Measurements from ENCODE around the gene DVL3. TPM values are rescaled to one million over a fixed set of nuclear protein-coding genes. Genes with fewer than 3 reads are reported as not detected.

The DVL3 gene
- total and polyA plus RNA-seq, 2 experiments from 2014 or later = 25.6 to 55.5 TPM

DNA sequence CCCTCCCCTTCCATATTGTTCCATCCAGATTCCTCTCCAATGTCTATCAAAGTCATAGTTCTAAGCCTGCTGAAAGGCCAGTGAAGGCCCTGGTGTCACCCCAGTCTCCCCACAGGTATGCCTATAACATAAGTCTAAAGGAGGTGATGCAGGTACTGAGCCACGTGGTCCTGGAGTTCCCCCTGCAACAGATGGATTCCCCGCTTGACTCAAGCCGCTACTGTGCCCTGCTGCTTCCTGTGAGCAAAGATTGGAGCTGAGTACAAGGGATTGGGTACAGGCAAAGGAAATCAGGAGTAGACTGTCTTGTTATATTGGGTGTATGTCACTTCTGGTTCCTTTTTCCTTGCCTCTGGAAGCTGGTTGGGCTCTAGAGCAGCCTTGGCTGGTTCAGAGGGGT, 11.8 kb upstream of the DVL3 start:
- H3K27ac ChIP-seq (ENCODE audit: low read depth) = no peak overlapping the region
- H2AFZ ChIP-seq = no peak overlapping the region
- H3K79me2 ChIP-seq (replicated peaks; ENCODE audit: insufficient read depth) = peaks cover 7% of the 10 kb centered on the region
- Mint-ChIP-seq H3K36me3 (ENCODE audit: low read depth) (peaks cover 58% of the 10 kb centered on the region), H3K27me3 (ENCODE audit: insufficient read depth, low read depth, poor library complexity) (peaks cover 4% of the 10 kb centered on the region), H3K4me3 (no peak overlapping the region), H3K9me3 (no peaks in the 10 kb centered on the region), H3K27ac (no peak overlapping the region), H3K4me1 (no peaks in the 10 kb centered on the region)
- DNase-seq (ENCODE audit: low spot score) (no peak), ATAC-seq (no peak)
- no peak overlapping the region for H3K4me3 ChIP-seq
- H3K36me3 ChIP-seq (ENCODE audit: insufficient read depth) = peaks cover 10% of the 10 kb centered on the region
- H4K20me1 ChIP-seq (replicated peaks; ENCODE audit: insufficient read depth) = peaks cover 4% of the 10 kb centered on the region
- no peaks in the 10 kb centered on the region for H3F3A ChIP-seq (replicated peaks; ENCODE audit: low read depth)
- H3K9me2 ChIP-seq (ENCODE audit: insufficient read depth) = no peaks in the 10 kb centered on the region
- no peaks in the 10 kb centered on the region for H3K4me1 ChIP-seq (ENCODE audit: insufficient read depth)
- H3K27me3 ChIP-seq (ENCODE audit: insufficient read depth) = no peaks in the 10 kb centered on the region
- no peak overlapping the region for H3K4me2 ChIP-seq
- no peak for TF ChIP-seq EZH2 (IDR thresholded peaks at IDR 0.05; ENCODE audit: low read depth, unreplicated experiment)
- TF ChIP-seq, protein P1, sequence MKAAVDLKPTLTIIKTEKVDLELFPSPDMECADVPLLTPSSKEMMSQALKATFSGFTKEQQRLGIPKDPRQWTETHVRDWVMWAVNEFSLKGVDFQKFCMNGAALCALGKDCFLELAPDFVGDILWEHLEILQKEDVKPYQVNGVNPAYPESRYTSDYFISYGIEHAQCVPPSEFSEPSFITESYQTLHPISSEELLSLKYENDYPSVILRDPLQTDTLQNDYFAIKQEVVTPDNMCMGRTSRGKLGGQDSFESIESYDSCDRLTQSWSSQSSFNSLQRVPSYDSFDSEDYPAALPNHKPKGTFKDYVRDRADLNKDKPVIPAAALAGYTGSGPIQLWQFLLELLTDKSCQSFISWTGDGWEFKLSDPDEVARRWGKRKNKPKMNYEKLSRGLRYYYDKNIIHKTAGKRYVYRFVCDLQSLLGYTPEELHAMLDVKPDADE (IDR thresholded peaks at IDR 0.05) = no peak
- no peak for TF ChIP-seq ZNF331 (CRISPR knock-in tag; IDR thresholded peaks at IDR 0.05; ENCODE audit: low read depth)
- TF ChIP-seq, protein P2, sequence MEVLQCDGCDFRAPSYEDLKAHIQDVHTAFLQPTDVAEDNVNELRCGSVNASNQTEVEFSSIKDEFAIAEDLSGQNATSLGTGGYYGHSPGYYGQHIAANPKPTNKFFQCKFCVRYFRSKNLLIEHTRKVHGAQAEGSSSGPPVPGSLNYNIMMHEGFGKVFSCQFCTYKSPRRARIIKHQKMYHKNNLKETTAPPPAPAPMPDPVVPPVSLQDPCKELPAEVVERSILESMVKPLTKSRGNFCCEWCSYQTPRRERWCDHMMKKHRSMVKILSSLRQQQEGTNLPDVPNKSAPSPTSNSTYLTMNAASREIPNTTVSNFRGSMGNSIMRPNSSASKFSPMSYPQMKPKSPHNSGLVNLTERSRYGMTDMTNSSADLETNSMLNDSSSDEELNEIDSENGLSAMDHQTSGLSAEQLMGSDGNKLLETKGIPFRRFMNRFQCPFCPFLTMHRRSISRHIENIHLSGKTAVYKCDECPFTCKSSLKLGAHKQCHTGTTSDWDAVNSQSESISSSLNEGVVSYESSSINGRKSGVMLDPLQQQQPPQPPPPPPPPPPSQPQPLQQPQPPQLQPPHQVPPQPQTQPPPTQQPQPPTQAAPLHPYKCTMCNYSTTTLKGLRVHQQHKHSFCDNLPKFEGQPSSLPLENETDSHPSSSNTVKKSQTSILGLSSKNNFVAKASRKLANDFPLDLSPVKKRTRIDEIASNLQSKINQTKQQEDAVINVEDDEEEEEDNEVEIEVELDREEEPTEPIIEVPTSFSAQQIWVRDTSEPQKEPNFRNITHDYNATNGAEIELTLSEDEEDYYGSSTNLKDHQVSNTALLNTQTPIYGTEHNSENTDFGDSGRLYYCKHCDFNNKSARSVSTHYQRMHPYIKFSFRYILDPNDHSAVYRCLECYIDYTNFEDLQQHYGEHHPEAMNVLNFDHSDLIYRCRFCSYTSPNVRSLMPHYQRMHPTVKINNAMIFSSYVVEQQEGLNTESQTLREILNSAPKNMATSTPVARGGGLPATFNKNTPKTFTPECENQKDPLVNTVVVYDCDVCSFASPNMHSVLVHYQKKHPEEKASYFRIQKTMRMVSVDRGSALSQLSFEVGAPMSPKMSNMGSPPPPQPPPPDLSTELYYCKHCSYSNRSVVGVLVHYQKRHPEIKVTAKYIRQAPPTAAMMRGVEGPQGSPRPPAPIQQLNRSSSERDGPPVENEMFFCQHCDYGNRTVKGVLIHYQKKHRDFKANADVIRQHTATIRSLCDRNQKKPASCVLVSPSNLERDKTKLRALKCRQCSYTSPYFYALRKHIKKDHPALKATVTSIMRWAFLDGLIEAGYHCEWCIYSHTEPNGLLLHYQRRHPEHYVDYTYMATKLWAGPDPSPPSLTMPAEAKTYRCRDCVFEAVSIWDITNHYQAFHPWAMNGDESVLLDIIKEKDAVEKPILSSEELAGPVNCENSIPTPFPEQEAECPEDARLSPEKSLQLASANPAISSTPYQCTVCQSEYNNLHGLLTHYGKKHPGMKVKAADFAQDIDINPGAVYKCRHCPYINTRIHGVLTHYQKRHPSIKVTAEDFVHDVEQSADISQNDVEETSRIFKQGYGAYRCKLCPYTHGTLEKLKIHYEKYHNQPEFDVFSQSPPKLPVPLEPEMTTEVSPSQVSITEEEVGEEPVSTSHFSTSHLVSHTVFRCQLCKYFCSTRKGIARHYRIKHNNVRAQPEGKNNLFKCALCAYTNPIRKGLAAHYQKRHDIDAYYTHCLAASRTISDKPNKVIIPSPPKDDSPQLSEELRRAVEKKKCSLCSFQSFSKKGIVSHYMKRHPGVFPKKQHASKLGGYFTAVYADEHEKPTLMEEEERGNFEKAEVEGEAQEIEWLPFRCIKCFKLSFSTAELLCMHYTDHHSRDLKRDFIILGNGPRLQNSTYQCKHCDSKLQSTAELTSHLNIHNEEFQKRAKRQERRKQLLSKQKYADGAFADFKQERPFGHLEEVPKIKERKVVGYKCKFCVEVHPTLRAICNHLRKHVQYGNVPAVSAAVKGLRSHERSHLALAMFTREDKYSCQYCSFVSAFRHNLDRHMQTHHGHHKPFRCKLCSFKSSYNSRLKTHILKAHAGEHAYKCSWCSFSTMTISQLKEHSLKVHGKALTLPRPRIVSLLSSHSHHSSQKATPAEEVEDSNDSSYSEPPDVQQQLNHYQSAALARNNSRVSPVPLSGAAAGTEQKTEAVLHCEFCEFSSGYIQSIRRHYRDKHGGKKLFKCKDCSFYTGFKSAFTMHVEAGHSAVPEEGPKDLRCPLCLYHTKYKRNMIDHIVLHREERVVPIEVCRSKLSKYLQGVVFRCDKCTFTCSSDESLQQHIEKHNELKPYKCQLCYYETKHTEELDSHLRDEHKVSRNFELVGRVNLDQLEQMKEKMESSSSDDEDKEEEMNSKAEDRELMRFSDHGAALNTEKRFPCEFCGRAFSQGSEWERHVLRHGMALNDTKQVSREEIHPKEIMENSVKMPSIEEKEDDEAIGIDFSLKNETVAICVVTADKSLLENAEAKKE (CRISPR knock-in tag; IDR thresholded peaks at IDR 0.05) = no peak
- no peak for TF ChIP-seq ZNF114 (CRISPR knock-in tag; IDR thresholded peaks at IDR 0.05)
- TF ChIP-seq, protein P3, sequence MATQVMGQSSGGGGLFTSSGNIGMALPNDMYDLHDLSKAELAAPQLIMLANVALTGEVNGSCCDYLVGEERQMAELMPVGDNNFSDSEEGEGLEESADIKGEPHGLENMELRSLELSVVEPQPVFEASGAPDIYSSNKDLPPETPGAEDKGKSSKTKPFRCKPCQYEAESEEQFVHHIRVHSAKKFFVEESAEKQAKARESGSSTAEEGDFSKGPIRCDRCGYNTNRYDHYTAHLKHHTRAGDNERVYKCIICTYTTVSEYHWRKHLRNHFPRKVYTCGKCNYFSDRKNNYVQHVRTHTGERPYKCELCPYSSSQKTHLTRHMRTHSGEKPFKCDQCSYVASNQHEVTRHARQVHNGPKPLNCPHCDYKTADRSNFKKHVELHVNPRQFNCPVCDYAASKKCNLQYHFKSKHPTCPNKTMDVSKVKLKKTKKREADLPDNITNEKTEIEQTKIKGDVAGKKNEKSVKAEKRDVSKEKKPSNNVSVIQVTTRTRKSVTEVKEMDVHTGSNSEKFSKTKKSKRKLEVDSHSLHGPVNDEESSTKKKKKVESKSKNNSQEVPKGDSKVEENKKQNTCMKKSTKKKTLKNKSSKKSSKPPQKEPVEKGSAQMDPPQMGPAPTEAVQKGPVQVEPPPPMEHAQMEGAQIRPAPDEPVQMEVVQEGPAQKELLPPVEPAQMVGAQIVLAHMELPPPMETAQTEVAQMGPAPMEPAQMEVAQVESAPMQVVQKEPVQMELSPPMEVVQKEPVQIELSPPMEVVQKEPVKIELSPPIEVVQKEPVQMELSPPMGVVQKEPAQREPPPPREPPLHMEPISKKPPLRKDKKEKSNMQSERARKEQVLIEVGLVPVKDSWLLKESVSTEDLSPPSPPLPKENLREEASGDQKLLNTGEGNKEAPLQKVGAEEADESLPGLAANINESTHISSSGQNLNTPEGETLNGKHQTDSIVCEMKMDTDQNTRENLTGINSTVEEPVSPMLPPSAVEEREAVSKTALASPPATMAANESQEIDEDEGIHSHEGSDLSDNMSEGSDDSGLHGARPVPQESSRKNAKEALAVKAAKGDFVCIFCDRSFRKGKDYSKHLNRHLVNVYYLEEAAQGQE (IDR thresholded peaks at IDR 0.05; ENCODE audit: unreplicated experiment) = no peak
